Loucy (cell line): ENCODE results near the gene NPBWR2.

ENCODE experiments used
- CTCF ChIP-seq: fragments of 200-600 bp; sonication (generic); conservative IDR thresholded peaks from 2 replicates; pipeline ENCODE4 v1.5.1; 2014; ENCODE audit warnings: mild to moderate bottlenecking, antibody characterized with exemption, low read length
- EZH2phosphoT487 ChIP-seq: fragments of 200-600 bp; IDR thresholded peaks from 2 replicates; pipeline ENCODE4 v1.6.1; 2018; ENCODE audit warnings: antibody characterized with exemption, mild to moderate bottlenecking, moderate library complexity, borderline replicate concordance

GRCh38 chr20:64150756-64151632 is 43.6 kb upstream of the NPBWR2 start:
- TF ChIP-seq CTCF (no peak), EZH2phosphoT487 (no peak)
